HCT116 (cell line): ENCODE results near the gene STAMBPL1. TPM values are rescaled to one million over a fixed set of nuclear protein-coding genes. Genes with fewer than 3 reads are reported as not detected.

Experiments used
- ATAC-seq: fragments of 200-7000 bp; cut with Tn5 transposase; 2 replicates; pipeline ENCODE4 v1.9.1; 2020; ENCODE audit warnings: mild to moderate bottlenecking, moderate library complexity
- BruUV-seq: library from RNA; stranded (reverse); fragments of 400-500 nt; replicated peaks from 2 replicates; lab custom pipeline; 2021; lab: Mats Ljungman, UMichigan
- CTCF ChIA-PET: fragments of 300-600 bp; sonication (Branson Sonifier 250); formaldehyde crosslinking; loops from one replicate; lab custom pipeline; 2021; ENCODE audit warnings: antibody characterized with exemption; lab: Charles Lee
- POLR2A ChIA-PET: fragments of 300-600, 350-600 bp; sonication (Branson Sonifier 250); formaldehyde crosslinking; loops from one replicate; lab custom pipeline; 2021; ENCODE audit warnings: antibody characterized with exemption; lab: Charles Lee
- RAD21 ChIA-PET, 2 experiments: fragments of 300-600 bp; sonication (Branson Sonifier 250); formaldehyde crosslinking; loops; one replicate each; lab custom pipeline; 2023; ENCODE audit warnings: low total read pairs in 2 of 2; ENCODE audit not compliant: uncharacterized antibody in 2 of 2, unreplicated experiment in 2 of 2, low non-redundant PET in 1 of 2; lab: Charles Lee
- DNase-seq: peaks from one replicate; pipeline ENCODE4 v3.0.0-alpha.2; 2010; ENCODE audit warnings: low read depth, low spot score
- H2AFZ ChIP-seq: fragments of 200-600 bp; shearing (Covaris generic), sonication (generic); 2 replicates; pipeline ENCODE4 v1.6.1; 2017; ENCODE audit warnings: low read depth, mixed run types, mixed read lengths, antibody characterized with exemption, low read length; ENCODE audit not compliant: poor library complexity, severe bottlenecking
- H3K27ac ChIP-seq: 2 replicates; pipeline ENCODE4 v1.5.1; 2012; ENCODE audit warnings: low read depth, low read length
- H3K27me3 ChIP-seq: fragments of 200-600 bp; sonication (generic); 2 replicates; pipeline ENCODE4 v1.6.1; 2016; ENCODE audit warnings: mixed run types, low read length, mixed read lengths; ENCODE audit not compliant: insufficient read depth
- H3K36me3 ChIP-seq, 2 experiments: fragments of 200-500 bp in 1 of 2; fragments of 200-600 bp in 1 of 2; sonication (Bioruptor generic) in 1 of 2; sonication (generic) in 1 of 2; 2 replicates each; pipeline versions ENCODE4 v1.5.1 to v1.6.1; 2014 to 2016; ENCODE audit warnings: low read length in 2 of 2, inconsistent platforms in 1 of 2, mixed read lengths in 1 of 2, mixed run types in 1 of 2; ENCODE audit not compliant: insufficient read depth in 2 of 2, control insufficient read depth in 1 of 2
- H3K4me1 ChIP-seq, 2 experiments: fragments of 200-600 bp in 1 of 2; sonication (generic) in 1 of 2; 2 replicates each; pipeline versions ENCODE4 v1.5.1 to v1.6.1; 2012 to 2017; ENCODE audit warnings: low read length in 2 of 2, inconsistent platforms in 1 of 2, mild to moderate bottlenecking in 1 of 2, mixed read lengths in 1 of 2, mixed run types in 1 of 2, moderate library complexity in 1 of 2; ENCODE audit not compliant: insufficient read depth in 2 of 2, control insufficient read depth in 1 of 2
- H3K4me2 ChIP-seq: fragments of 200-600 bp; sonication (generic); 2 replicates; pipeline ENCODE4 v1.6.1; 2017; ENCODE audit warnings: mixed run types, low read length, mixed read lengths
- H3K4me3 ChIP-seq, 2 experiments: fragments of 200-600 bp in 1 of 2; sonication (generic) in 1 of 2; replicated peaks in 1 of 2; 2 replicates each; pipeline ENCODE4 v1.5.1; 2011 to 2016; ENCODE audit warnings: low read length in 2 of 2, control low read depth in 1 of 2, low read depth in 1 of 2, mild to moderate bottlenecking in 1 of 2, mixed read lengths in 1 of 2, mixed run types in 1 of 2
- H3K79me2 ChIP-seq: fragments of 200-600 bp; sonication (generic); 2 replicates; pipeline ENCODE4 v1.6.1; 2017; ENCODE audit warnings: mild to moderate bottlenecking, mixed run types, low read length, moderate library complexity, mixed read lengths; ENCODE audit not compliant: insufficient read depth
- H3K9ac ChIP-seq: fragments of 200-600 bp; sonication (generic); 2 replicates; pipeline ENCODE4 v1.6.1; 2016; ENCODE audit warnings: low read length, mixed read lengths
- H3K9me2 ChIP-seq: fragments of 200-600 bp; sonication (generic), shearing (Covaris generic); 2 replicates; pipeline ENCODE4 v1.6.1; 2017; ENCODE audit warnings: mixed run types, mild to moderate bottlenecking, moderate library complexity; ENCODE audit not compliant: insufficient read depth
- H3K9me3 ChIP-seq, 2 experiments: fragments of 200-500 bp in 1 of 2; fragments of 200-600 bp in 1 of 2; sonication (Bioruptor generic) in 1 of 2; sonication (generic) in 1 of 2; 2 replicates each; pipeline ENCODE4 v1.6.1; 2014 to 2017; ENCODE audit warnings: low read length in 2 of 2, mixed read lengths in 2 of 2, inconsistent platforms in 1 of 2, low read depth in 1 of 2, mild to moderate bottlenecking in 1 of 2, mixed run types in 1 of 2, moderate library complexity in 1 of 2; ENCODE audit not compliant: control insufficient read depth in 1 of 2, insufficient read depth in 1 of 2
- H4K20me1 ChIP-seq: fragments of 200-600 bp; sonication (generic), shearing (Covaris generic); 2 replicates; pipeline ENCODE4 v1.6.1; 2017; ENCODE audit warnings: mixed run types, mild to moderate bottlenecking, moderate library complexity; ENCODE audit not compliant: insufficient read depth
- CTCF ChIP-seq, 3 experiments: fragments of 200-600 bp in 1 of 3; sonication (generic) in 1 of 3; IDR thresholded peaks in 2 of 3; conservative IDR thresholded peaks in 1 of 3; 2 replicates each; pipeline ENCODE4 v1.5.1; 2012 to 2017; ENCODE audit warnings: low read depth in 2 of 3, low read length in 2 of 3, antibody characterized with exemption in 1 of 3, borderline replicate concordance in 1 of 3, control low read depth in 1 of 3, mild to moderate bottlenecking in 1 of 3, mixed read lengths in 1 of 3, mixed run types in 1 of 3, moderate library complexity in 1 of 3; ENCODE audit not compliant: insufficient read depth in 1 of 3
- EGR1 ChIP-seq: IDR thresholded peaks from 2 replicates; pipeline ENCODE4 v1.6.1; 2012; ENCODE audit warnings: low read depth
- ELF1 ChIP-seq: IDR thresholded peaks from 2 replicates; pipeline ENCODE4 v1.6.1; 2012; ENCODE audit warnings: low read depth, borderline replicate concordance
- EZH2 ChIP-seq: fragments of 200-600 bp; sonication (generic); IDR thresholded peaks from 2 replicates; pipeline ENCODE4 v1.6.1; 2017; ENCODE audit warnings: antibody characterized with exemption, mixed run types
- EZH2phosphoT487 ChIP-seq: fragments of 200-600 bp; IDR thresholded peaks from 2 replicates; pipeline ENCODE4 v1.6.1; 2018; ENCODE audit warnings: antibody characterized with exemption, borderline replicate concordance
- FOSL1 ChIP-seq: IDR thresholded peaks from 2 replicates; pipeline ENCODE4 v1.6.1; 2012; ENCODE audit warnings: low read depth
- JUND ChIP-seq: IDR thresholded peaks from 2 replicates; pipeline ENCODE4 v1.6.1; 2012
- POLR2A ChIP-seq: IDR thresholded peaks from 2 replicates; pipeline ENCODE4 v1.7.0; 2011; ENCODE audit warnings: borderline replicate concordance; ENCODE audit not compliant: insufficient read depth, insufficient read length; ENCODE audit errors: extremely low read depth
- POLR2AphosphoS5 ChIP-seq: IDR thresholded peaks from 2 replicates; pipeline ENCODE4 v1.6.1; 2011; ENCODE audit warnings: mild to moderate bottlenecking, low read depth, low read length, moderate library complexity
- RAD21 ChIP-seq: IDR thresholded peaks from 2 replicates; pipeline ENCODE4 v1.6.1; 2012; ENCODE audit warnings: low read depth, mild to moderate bottlenecking
- SP1 ChIP-seq: IDR thresholded peaks from 2 replicates; pipeline ENCODE4 v1.6.1; 2012; ENCODE audit warnings: low read depth
- TCF7L2 ChIP-seq: IDR thresholded peaks from 2 replicates; pipeline ENCODE4 v1.7.0; 2011; ENCODE audit warnings: borderline replicate concordance, inconsistent platforms; ENCODE audit not compliant: insufficient read depth, insufficient read length; ENCODE audit errors: extremely low read depth
- YY1 ChIP-seq: IDR thresholded peaks from 2 replicates; pipeline ENCODE4 v1.6.1; 2011; ENCODE audit warnings: low read length, low read depth, moderate library complexity, mild to moderate bottlenecking; ENCODE audit not compliant: insufficient replicate concordance; ENCODE audit errors: extremely low read depth
- ZFX ChIP-seq: fragments of 450-650 bp; IDR thresholded peaks from 2 replicates; pipeline ENCODE4 v1.6.1; 2017
- intact Hi-C: fragments of 100-400 bp; cut with micrococcal nuclease; formaldehyde crosslinking; loops from 2 replicates; pipeline ENCODE4 v1.10.0; 2022
- total RNA-seq: library from RNA; stranded (reverse); gene quantifications from one replicate; pipeline ENCODE4 v1.2.1, GENCODE V29; 2021; ENCODE audit not compliant: unreplicated experiment
- TF ChIP-seq, protein P1 (sequence below): IDR thresholded peaks from 2 replicates; pipeline ENCODE4 v1.6.1; 2012
- TF ChIP-seq, protein P2 (sequence below): IDR thresholded peaks from 2 replicates; pipeline ENCODE4 v1.6.1; 2012
- TF ChIP-seq, protein P3 (sequence below): IDR thresholded peaks from 2 replicates; pipeline ENCODE4 v1.6.1; 2011; ENCODE audit warnings: mild to moderate bottlenecking, low read length, moderate library complexity; ENCODE audit not compliant: insufficient replicate concordance; ENCODE audit errors: extremely low read depth

STAMBPL1 gene
- total RNA-seq, 1 experiment from 2014 or later, result 11.0 TPM

- TF ChIP-seq RAD21 (no peak), EGR1 (no peak), YY1 (no peak), FOSL1 (no peak), POLR2A (no peak)
- TF ChIP-seq, protein P1, sequence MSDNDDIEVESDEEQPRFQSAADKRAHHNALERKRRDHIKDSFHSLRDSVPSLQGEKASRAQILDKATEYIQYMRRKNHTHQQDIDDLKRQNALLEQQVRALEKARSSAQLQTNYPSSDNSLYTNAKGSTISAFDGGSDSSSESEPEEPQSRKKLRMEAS, result no peak
Observed at GRCh38 chr10:88946965-88947590, 67.0 kb downstream of the STAMBPL1 start (continued).

GRCh38 chr10:88949051-88949450 is 69.0 kb downstream of the STAMBPL1 start:
- intact Hi-C loops, result no loop called here
- no peak overlapping the region for H3K9ac ChIP-seq
- H2AFZ ChIP-seq, result no peak overlapping the region
- no TSS peak for BruUV-seq
- ChIA-PET CTCF (interaction anchor here (1.0 to 1.1 kb wide), 2 partner anchors 16 kb away, joined by 3 to 4 read pairs; no protein-coding TSS in a partner anchor), RAD21 (no interaction called here), POLR2A (no interaction called here)
- H3K4me1 ChIP-seq, result no peaks in the 10 kb centered on the region
- no peak overlapping the region for H3K4me3 ChIP-seq
- DNase-seq (no peak), ATAC-seq (no peak)
- TF ChIP-seq JUND (no peak), TCF7L2 (no peak), RAD21 (no peak), POLR2AphosphoS5 (no peak), ZFX (no peak), EGR1 (no peak), SP1 (no peak), CTCF (IDR thresholded peaks at IDR 0.05 in 2 of 3, conservative IDR thresholded peaks at IDR 0.05 in 1 of 3; ENCODE audit: borderline replicate concordance in 1 of 3, insufficient read depth in 1 of 3, low read depth in 2 of 3, low read length in 2 of 3) (no peak), YY1 (no peak), POLR2A (no peak), EZH2 (no peak), EZH2phosphoT487 (no peak), ELF1 (no peak)
- TF ChIP-seq, protein P2, sequence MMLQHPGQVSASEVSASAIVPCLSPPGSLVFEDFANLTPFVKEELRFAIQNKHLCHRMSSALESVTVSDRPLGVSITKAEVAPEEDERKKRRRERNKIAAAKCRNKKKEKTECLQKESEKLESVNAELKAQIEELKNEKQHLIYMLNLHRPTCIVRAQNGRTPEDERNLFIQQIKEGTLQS, result no peak
- TF ChIP-seq, protein P3, sequence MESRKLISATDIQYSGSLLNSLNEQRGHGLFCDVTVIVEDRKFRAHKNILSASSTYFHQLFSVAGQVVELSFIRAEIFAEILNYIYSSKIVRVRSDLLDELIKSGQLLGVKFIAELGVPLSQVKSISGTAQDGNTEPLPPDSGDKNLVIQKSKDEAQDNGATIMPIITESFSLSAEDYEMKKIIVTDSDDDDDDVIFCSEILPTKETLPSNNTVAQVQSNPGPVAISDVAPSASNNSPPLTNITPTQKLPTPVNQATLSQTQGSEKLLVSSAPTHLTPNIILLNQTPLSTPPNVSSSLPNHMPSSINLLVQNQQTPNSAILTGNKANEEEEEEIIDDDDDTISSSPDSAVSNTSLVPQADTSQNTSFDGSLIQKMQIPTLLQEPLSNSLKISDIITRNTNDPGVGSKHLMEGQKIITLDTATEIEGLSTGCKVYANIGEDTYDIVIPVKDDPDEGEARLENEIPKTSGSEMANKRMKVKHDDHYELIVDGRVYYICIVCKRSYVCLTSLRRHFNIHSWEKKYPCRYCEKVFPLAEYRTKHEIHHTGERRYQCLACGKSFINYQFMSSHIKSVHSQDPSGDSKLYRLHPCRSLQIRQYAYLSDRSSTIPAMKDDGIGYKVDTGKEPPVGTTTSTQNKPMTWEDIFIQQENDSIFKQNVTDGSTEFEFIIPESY, result no peak
- no peaks in the 10 kb centered on the region for H4K20me1 ChIP-seq
- no peaks in the 10 kb centered on the region for H3K36me3 ChIP-seq
- H3K9me2 ChIP-seq, result no peaks in the 10 kb centered on the region
- H3K9me3 ChIP-seq, result no peaks in the 10 kb centered on the region
- H3K79me2 ChIP-seq, result no peaks in the 10 kb centered on the region
- H3K27ac ChIP-seq, result no peak overlapping the region
- no peak overlapping the region for H3K4me2 ChIP-seq
- no peaks in the 10 kb centered on the region for H3K27me3 ChIP-seq
